Measurements from ENCODE around the gene FAM149A. TPM values are rescaled to one million over a fixed set of nuclear protein-coding genes. Genes with fewer than 3 reads are reported as not detected.

Gene FAM149A
- total RNA-seq, 3 donors from 2014 or later (not counting 1 experiment from before 2014, with no cell fraction given): 0.33 TPM; not detected in 2

GRCh38 chr4:186118582-186118981 lies 14.1 kb downstream of the FAM149A start:
- no peak for DNase-seq
- Mint-ChIP-seq H3K4me3 (no peak overlapping the region), H3K9me3 (no peaks in the 10 kb centered on the region), H3K27me3 (ENCODE audit: low read depth in 2 of 2) (peaks cover 12 to 19% of the 10 kb centered on the region in 2 donors), H3K36me3 (no peaks in the 10 kb centered on the region), H3K4me1 (no peaks in the 10 kb centered on the region), H3K27ac (no peak overlapping the region)
- H3K9me3 ChIP-seq (ENCODE audit: control insufficient read depth, insufficient read depth, low read length): no peaks in the 10 kb centered on the region
- no peaks in the 10 kb centered on the region for H3K36me3 ChIP-seq (ENCODE audit: control insufficient read depth, insufficient read depth, low read length)
- no peak for ATAC-seq
- H3K27me3 ChIP-seq (ENCODE audit: control insufficient read depth, insufficient read depth, low read length): no peaks in the 10 kb centered on the region
- intact Hi-C loops (cut with micrococcal nuclease): no loop called here
- TF ChIP-seq CTCF (IDR thresholded peaks at IDR 0.05): no peak
- no peak overlapping the region for H3K27ac ChIP-seq (ENCODE audit: low read length)
- no peaks in the 10 kb centered on the region for H3K4me1 ChIP-seq (ENCODE audit: control insufficient read depth, insufficient read depth, low read length)
- WGBS (ENCODE audit: insufficient coverage): 76% methylated on average over 7 of the region's 7 CpGs
- no peak overlapping the region for H3K4me3 ChIP-seq (ENCODE audit: low read length)

GRCh38 chr4:186121057-186121456 lies 16.6 kb downstream of the FAM149A start:
- Mint-ChIP-seq H3K36me3 (no peaks in the 10 kb centered on the region), H3K4me1 (no peaks in the 10 kb centered on the region), H3K9me3 (no peaks in the 10 kb centered on the region), H3K27me3 (ENCODE audit: low read depth in 2 of 2) (peaks cover 12 to 19% of the 10 kb centered on the region in 2 donors), H3K4me3 (no peak overlapping the region), H3K27ac (no peak overlapping the region)
- Histone ChIP-seq H3K9me3 (ENCODE audit: control insufficient read depth, insufficient read depth, low read length) (no peaks in the 10 kb centered on the region), H3K36me3 (ENCODE audit: control insufficient read depth, insufficient read depth, low read length) (no peaks in the 10 kb centered on the region), H3K4me1 (ENCODE audit: control insufficient read depth, insufficient read depth, low read length) (no peaks in the 10 kb centered on the region), H3K27ac (ENCODE audit: low read length) (no peak overlapping the region), H3K4me3 (ENCODE audit: low read length) (no peak overlapping the region), H3K27me3 (ENCODE audit: control insufficient read depth, insufficient read depth, low read length) (no peaks in the 10 kb centered on the region)
- no peak for DNase-seq
- no peak for ATAC-seq
- intact Hi-C loops (cut with micrococcal nuclease): no loop called here
- WGBS (ENCODE audit: insufficient coverage): 71% methylated on average over 1 of the region's 2 CpGs
- no peak for TF ChIP-seq CTCF (IDR thresholded peaks at IDR 0.05)

GRCh38 chr4:186128842-186129241 lies 24.3 kb downstream of the FAM149A start:
- Mint-ChIP-seq H3K27ac (no peak overlapping the region), H3K36me3 (no peaks in the 10 kb centered on the region), H3K9me3 (no peaks in the 10 kb centered on the region), H3K27me3 (ENCODE audit: low read depth in 2 of 2) (peaks cover 7 to 9% of the 10 kb centered on the region in 2 donors), H3K4me1 (no peaks in the 10 kb centered on the region), H3K4me3 (no peak overlapping the region)
- Histone ChIP-seq H3K27ac (ENCODE audit: low read length) (no peak overlapping the region), H3K36me3 (ENCODE audit: control insufficient read depth, insufficient read depth, low read length) (no peaks in the 10 kb centered on the region), H3K27me3 (ENCODE audit: control insufficient read depth, insufficient read depth, low read length) (no peaks in the 10 kb centered on the region), H3K4me3 (ENCODE audit: low read length) (no peak overlapping the region), H3K4me1 (ENCODE audit: control insufficient read depth, insufficient read depth, low read length) (no peaks in the 10 kb centered on the region), H3K9me3 (ENCODE audit: control insufficient read depth, insufficient read depth, low read length) (no peaks in the 10 kb centered on the region)
- intact Hi-C loops (cut with micrococcal nuclease): no loop called here
- WGBS (ENCODE audit: insufficient coverage): 90% methylated on average over 3 of the region's 3 CpGs
- no peak for TF ChIP-seq CTCF (IDR thresholded peaks at IDR 0.05)
- DNase-seq: no peak
- ATAC-seq: peak in 1 of 3 donors; percentile 44

GRCh38 chr4:186131935-186132334 lies 27.4 kb downstream of the FAM149A start:
- no peak overlapping the region for H3K27ac ChIP-seq (ENCODE audit: low read length)
- intact Hi-C loops (cut with micrococcal nuclease): no loop called here
- Mint-ChIP-seq H3K9me3 (no peaks in the 10 kb centered on the region), H3K36me3 (no peaks in the 10 kb centered on the region), H3K27ac (no peak overlapping the region), H3K4me3 (no peak overlapping the region), H3K27me3 (ENCODE audit: low read depth in 2 of 2) (peaks cover 13 to 16% of the 10 kb centered on the region in 2 donors), H3K4me1 (no peaks in the 10 kb centered on the region)
- H3K36me3 ChIP-seq (ENCODE audit: control insufficient read depth, insufficient read depth, low read length): no peaks in the 10 kb centered on the region
- no peaks in the 10 kb centered on the region for H3K27me3 ChIP-seq (ENCODE audit: control insufficient read depth, insufficient read depth, low read length)
- no peaks in the 10 kb centered on the region for H3K4me1 ChIP-seq (ENCODE audit: control insufficient read depth, insufficient read depth, low read length)
- ATAC-seq (no peak), DNase-seq (no peak)
- no peak for TF ChIP-seq CTCF (IDR thresholded peaks at IDR 0.05)
- no peaks in the 10 kb centered on the region for H3K9me3 ChIP-seq (ENCODE audit: control insufficient read depth, insufficient read depth, low read length)
- WGBS (ENCODE audit: insufficient coverage): 90% methylated on average over 2 of the region's 2 CpGs
- no peak overlapping the region for H3K4me3 ChIP-seq (ENCODE audit: low read length)

Data from natural killer cell (primary cell).